Measurements from ENCODE around the gene DYRK1A.

DYRK1A gene

GRCh38 chr21:37365517-37366481, 774 bp upstream of the DYRK1A start:
- peak; percentile 66 for DNase-seq

GRCh38 chr21:37367336-37367702, 746 bp downstream of the DYRK1A start:
- DNase-seq = no peak

GRCh38 chr21:37367703-37368540, 1.3 kb downstream of the DYRK1A start:
- peak; percentile 60 for DNase-seq

GRCh38 chr21:37368541-37369279, 2.1 kb downstream of the DYRK1A start:
- peak; percentile 45 for DNase-seq

GRCh38 chr21:37369307-37369854, 2.8 kb downstream of the DYRK1A start:
- DNase-seq = no peak

- peak; percentile 15 for DNase-seq
Observed at GRCh38 chr21:37370152-37371040, 3.8 kb downstream of the DYRK1A start.

- DNase-seq = no peak
Observed at GRCh38 chr21:37371041-37371397, 4.4 kb downstream of the DYRK1A start.

GRCh38 chr21:37372127-37372731, 5.7 kb downstream of the DYRK1A start:
- DNase-seq = no peak

- no peak for DNase-seq
Observed at GRCh38 chr21:37372951-37373350, 6.4 kb downstream of the DYRK1A start.

GRCh38 chr21:37373539-37373938, 7.0 kb downstream of the DYRK1A start:
- peak; percentile 55 for DNase-seq

- DNase-seq = peak; percentile 83
Observed at GRCh38 chr21:37374027-37374426, 7.5 kb downstream of the DYRK1A start.

- DNase-seq = no peak
Observed at GRCh38 chr21:37375866-37376574, 9.4 kb downstream of the DYRK1A start.

- no peak for DNase-seq
Observed at GRCh38 chr21:37378700-37379139, 12.1 kb downstream of the DYRK1A start.

GRCh38 chr21:37380349-37381323, 14.1 kb downstream of the DYRK1A start:
- no peak for DNase-seq

- peak; percentile 13 for DNase-seq
Observed at GRCh38 chr21:37381883-37382585, 15.5 kb downstream of the DYRK1A start.

GRCh38 chr21:37383086-37383485, 16.5 kb downstream of the DYRK1A start:
- DNase-seq = no peak

- DNase-seq = no peak
Observed at GRCh38 chr21:37383784-37384311, 17.3 kb downstream of the DYRK1A start.

- DNase-seq = no peak
Observed at GRCh38 chr21:37384416-37384815, 17.8 kb downstream of the DYRK1A start.

Data from fibroblast of skin of back (primary cell).